HCT116 (cell line): ENCODE data around the gene CCM2. TPM values are rescaled to one million over a fixed set of nuclear protein-coding genes. Genes with fewer than 3 reads are reported as not detected.

Source experiments
- ATAC-seq: fragments of 200-7000 bp; cut with Tn5 transposase; 2 replicates; pipeline ENCODE4 v1.9.1; 2020; ENCODE audit warnings: mild to moderate bottlenecking, moderate library complexity
- BruUV-seq: library from RNA; stranded (reverse); fragments of 400-500 nt; replicated peaks from 2 replicates; lab custom pipeline; 2021; lab: Mats Ljungman, UMichigan
- CTCF ChIA-PET: fragments of 300-600 bp; sonication (Branson Sonifier 250); formaldehyde crosslinking; loops from one replicate; lab custom pipeline; 2021; ENCODE audit warnings: antibody characterized with exemption; lab: Charles Lee
- POLR2A ChIA-PET: fragments of 300-600, 350-600 bp; sonication (Branson Sonifier 250); formaldehyde crosslinking; loops from one replicate; lab custom pipeline; 2021; ENCODE audit warnings: antibody characterized with exemption; lab: Charles Lee
- RAD21 ChIA-PET, 2 experiments: fragments of 300-600 bp; sonication (Branson Sonifier 250); formaldehyde crosslinking; loops; one replicate each; lab custom pipeline; 2023; ENCODE audit warnings: low total read pairs in 2 of 2; ENCODE audit not compliant: uncharacterized antibody in 2 of 2, unreplicated experiment in 2 of 2, low non-redundant PET in 1 of 2; lab: Charles Lee
- DNase-seq: peaks from one replicate; pipeline ENCODE4 v3.0.0-alpha.2; 2010; ENCODE audit warnings: low read depth, low spot score
- H2AFZ ChIP-seq: fragments of 200-600 bp; shearing (Covaris generic), sonication (generic); 2 replicates; pipeline ENCODE4 v1.6.1; 2017; ENCODE audit warnings: low read depth, mixed run types, mixed read lengths, antibody characterized with exemption, low read length; ENCODE audit not compliant: poor library complexity, severe bottlenecking
- H3K27ac ChIP-seq: 2 replicates; pipeline ENCODE4 v1.5.1; 2012; ENCODE audit warnings: low read depth, low read length
- H3K27me3 ChIP-seq: fragments of 200-600 bp; sonication (generic); 2 replicates; pipeline ENCODE4 v1.6.1; 2016; ENCODE audit warnings: mixed run types, low read length, mixed read lengths; ENCODE audit not compliant: insufficient read depth
- H3K36me3 ChIP-seq, 2 experiments: fragments of 200-500 bp in 1 of 2; fragments of 200-600 bp in 1 of 2; sonication (Bioruptor generic) in 1 of 2; sonication (generic) in 1 of 2; 2 replicates each; pipeline versions ENCODE4 v1.5.1 to v1.6.1; 2014 to 2016; ENCODE audit warnings: low read length in 2 of 2, inconsistent platforms in 1 of 2, mixed read lengths in 1 of 2, mixed run types in 1 of 2; ENCODE audit not compliant: insufficient read depth in 2 of 2, control insufficient read depth in 1 of 2
- H3K4me1 ChIP-seq, 2 experiments: fragments of 200-600 bp in 1 of 2; sonication (generic) in 1 of 2; 2 replicates each; pipeline versions ENCODE4 v1.5.1 to v1.6.1; 2012 to 2017; ENCODE audit warnings: low read length in 2 of 2, inconsistent platforms in 1 of 2, mild to moderate bottlenecking in 1 of 2, mixed read lengths in 1 of 2, mixed run types in 1 of 2, moderate library complexity in 1 of 2; ENCODE audit not compliant: insufficient read depth in 2 of 2, control insufficient read depth in 1 of 2
- H3K4me2 ChIP-seq: fragments of 200-600 bp; sonication (generic); 2 replicates; pipeline ENCODE4 v1.6.1; 2017; ENCODE audit warnings: mixed run types, low read length, mixed read lengths
- H3K4me3 ChIP-seq, 2 experiments: fragments of 200-600 bp in 1 of 2; sonication (generic) in 1 of 2; replicated peaks in 1 of 2; 2 replicates each; pipeline ENCODE4 v1.5.1; 2011 to 2016; ENCODE audit warnings: low read length in 2 of 2, control low read depth in 1 of 2, low read depth in 1 of 2, mild to moderate bottlenecking in 1 of 2, mixed read lengths in 1 of 2, mixed run types in 1 of 2
- H3K79me2 ChIP-seq: fragments of 200-600 bp; sonication (generic); 2 replicates; pipeline ENCODE4 v1.6.1; 2017; ENCODE audit warnings: mild to moderate bottlenecking, mixed run types, low read length, moderate library complexity, mixed read lengths; ENCODE audit not compliant: insufficient read depth
- H3K9ac ChIP-seq: fragments of 200-600 bp; sonication (generic); 2 replicates; pipeline ENCODE4 v1.6.1; 2016; ENCODE audit warnings: low read length, mixed read lengths
- H3K9me2 ChIP-seq: fragments of 200-600 bp; sonication (generic), shearing (Covaris generic); 2 replicates; pipeline ENCODE4 v1.6.1; 2017; ENCODE audit warnings: mixed run types, mild to moderate bottlenecking, moderate library complexity; ENCODE audit not compliant: insufficient read depth
- H3K9me3 ChIP-seq, 2 experiments: fragments of 200-500 bp in 1 of 2; fragments of 200-600 bp in 1 of 2; sonication (Bioruptor generic) in 1 of 2; sonication (generic) in 1 of 2; 2 replicates each; pipeline ENCODE4 v1.6.1; 2014 to 2017; ENCODE audit warnings: low read length in 2 of 2, mixed read lengths in 2 of 2, inconsistent platforms in 1 of 2, low read depth in 1 of 2, mild to moderate bottlenecking in 1 of 2, mixed run types in 1 of 2, moderate library complexity in 1 of 2; ENCODE audit not compliant: control insufficient read depth in 1 of 2, insufficient read depth in 1 of 2
- H4K20me1 ChIP-seq: fragments of 200-600 bp; sonication (generic), shearing (Covaris generic); 2 replicates; pipeline ENCODE4 v1.6.1; 2017; ENCODE audit warnings: mixed run types, mild to moderate bottlenecking, moderate library complexity; ENCODE audit not compliant: insufficient read depth
- CBX3 ChIP-seq: IDR thresholded peaks from 2 replicates; pipeline ENCODE4 v1.6.1; 2012; ENCODE audit warnings: low read depth
- EGR1 ChIP-seq: IDR thresholded peaks from 2 replicates; pipeline ENCODE4 v1.6.1; 2012; ENCODE audit warnings: low read depth
- ELF1 ChIP-seq: IDR thresholded peaks from 2 replicates; pipeline ENCODE4 v1.6.1; 2012; ENCODE audit warnings: low read depth, borderline replicate concordance
- EZH2 ChIP-seq: fragments of 200-600 bp; sonication (generic); IDR thresholded peaks from 2 replicates; pipeline ENCODE4 v1.6.1; 2017; ENCODE audit warnings: antibody characterized with exemption, mixed run types
- JUND ChIP-seq: IDR thresholded peaks from 2 replicates; pipeline ENCODE4 v1.6.1; 2012
- POLR2A ChIP-seq: IDR thresholded peaks from 2 replicates; pipeline ENCODE4 v1.7.0; 2011; ENCODE audit warnings: borderline replicate concordance; ENCODE audit not compliant: insufficient read depth, insufficient read length; ENCODE audit errors: extremely low read depth
- POLR2AphosphoS5 ChIP-seq: IDR thresholded peaks from 2 replicates; pipeline ENCODE4 v1.6.1; 2011; ENCODE audit warnings: mild to moderate bottlenecking, low read depth, low read length, moderate library complexity
- RAD21 ChIP-seq: IDR thresholded peaks from 2 replicates; pipeline ENCODE4 v1.6.1; 2012; ENCODE audit warnings: low read depth, mild to moderate bottlenecking
- SP1 ChIP-seq: IDR thresholded peaks from 2 replicates; pipeline ENCODE4 v1.6.1; 2012; ENCODE audit warnings: low read depth
- SRF ChIP-seq: IDR thresholded peaks from 2 replicates; pipeline ENCODE4 v1.6.1; 2012; ENCODE audit warnings: low read depth
- TCF7L2 ChIP-seq: IDR thresholded peaks from 2 replicates; pipeline ENCODE4 v1.7.0; 2011; ENCODE audit warnings: borderline replicate concordance, inconsistent platforms; ENCODE audit not compliant: insufficient read depth, insufficient read length; ENCODE audit errors: extremely low read depth
- YY1 ChIP-seq: IDR thresholded peaks from 2 replicates; pipeline ENCODE4 v1.6.1; 2011; ENCODE audit warnings: low read length, low read depth, moderate library complexity, mild to moderate bottlenecking; ENCODE audit not compliant: insufficient replicate concordance; ENCODE audit errors: extremely low read depth
- ZNF274 ChIP-seq: fragments of 200-500 bp; sonication (Bioruptor generic); IDR thresholded peaks from 2 replicates; pipeline ENCODE4 v1.6.1; 2014; ENCODE audit warnings: mild to moderate bottlenecking, low read depth, low read length, inconsistent platforms
- intact Hi-C: fragments of 100-400 bp; cut with micrococcal nuclease; formaldehyde crosslinking; loops from 2 replicates; pipeline ENCODE4 v1.10.0; 2022
- total RNA-seq: library from RNA; stranded (reverse); gene quantifications from one replicate; pipeline ENCODE4 v1.2.1, GENCODE V29; 2021; ENCODE audit not compliant: unreplicated experiment
- TF ChIP-seq, protein P1 (sequence below): IDR thresholded peaks from 2 replicates; pipeline ENCODE4 v1.6.1; 2012; ENCODE audit warnings: low read depth
- TF ChIP-seq, protein P2 (sequence below): IDR thresholded peaks from 2 replicates; pipeline ENCODE4 v1.6.1; 2011; ENCODE audit warnings: mild to moderate bottlenecking, low read length, moderate library complexity; ENCODE audit not compliant: insufficient replicate concordance; ENCODE audit errors: extremely low read depth

Gene CCM2
- total RNA-seq, 1 experiment from 2014 or later, result 34.4 TPM

DNA sequence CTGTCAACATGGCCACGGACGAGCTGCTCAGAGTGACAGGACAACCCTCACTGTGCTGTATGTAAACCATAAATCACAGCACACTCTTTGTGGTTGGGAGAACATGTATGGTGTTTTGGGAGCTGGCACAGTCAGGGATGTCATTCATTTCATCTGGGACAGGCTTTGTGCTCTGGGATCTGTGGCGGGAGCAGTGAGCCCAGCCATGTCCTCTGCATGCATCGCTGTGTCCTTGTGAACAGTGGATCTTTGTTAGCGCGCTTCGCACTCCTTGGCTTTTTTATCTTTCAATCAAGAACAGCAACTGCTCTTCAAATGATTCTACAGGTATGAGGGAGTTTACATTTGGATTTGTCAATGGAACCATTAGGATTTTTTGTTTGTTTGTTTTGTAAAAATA lies 7.1 kb downstream of the CCM2 start:
- no peak overlapping the region for H2AFZ ChIP-seq
- no peak overlapping the region for H3K9ac ChIP-seq
- no peaks in the 10 kb centered on the region for H3K4me1 ChIP-seq
- ATAC-seq (no peak), DNase-seq (no peak)
- POLR2A ChIA-PET, result no interaction called here
- H3K9me3 ChIP-seq, result no peaks in the 10 kb centered on the region
- no peak overlapping the region for H3K4me2 ChIP-seq
- no TSS peak for BruUV-seq
- no peaks in the 10 kb centered on the region for H4K20me1 ChIP-seq
- CTCF ChIA-PET, result no interaction called here
- H3K27me3 ChIP-seq, result no peaks in the 10 kb centered on the region
- no peaks in the 10 kb centered on the region for H3K9me2 ChIP-seq
- RAD21 ChIA-PET, result no interaction called here
- intact Hi-C loops, result no loop called here
- TF ChIP-seq ZNF274 (no peak), CBX3 (no peak), EZH2 (no peak), TCF7L2 (no peak), RAD21 (no peak), SP1 (no peak), JUND (no peak), POLR2A (no peak), SRF (no peak), ELF1 (no peak)
- no peak overlapping the region for H3K27ac ChIP-seq
- H3K36me3 ChIP-seq, result no peaks in the 10 kb centered on the region
- peaks cover 16% of the 10 kb centered on the region for H3K79me2 ChIP-seq
- H3K4me3 ChIP-seq, result no peak overlapping the region

DNA sequence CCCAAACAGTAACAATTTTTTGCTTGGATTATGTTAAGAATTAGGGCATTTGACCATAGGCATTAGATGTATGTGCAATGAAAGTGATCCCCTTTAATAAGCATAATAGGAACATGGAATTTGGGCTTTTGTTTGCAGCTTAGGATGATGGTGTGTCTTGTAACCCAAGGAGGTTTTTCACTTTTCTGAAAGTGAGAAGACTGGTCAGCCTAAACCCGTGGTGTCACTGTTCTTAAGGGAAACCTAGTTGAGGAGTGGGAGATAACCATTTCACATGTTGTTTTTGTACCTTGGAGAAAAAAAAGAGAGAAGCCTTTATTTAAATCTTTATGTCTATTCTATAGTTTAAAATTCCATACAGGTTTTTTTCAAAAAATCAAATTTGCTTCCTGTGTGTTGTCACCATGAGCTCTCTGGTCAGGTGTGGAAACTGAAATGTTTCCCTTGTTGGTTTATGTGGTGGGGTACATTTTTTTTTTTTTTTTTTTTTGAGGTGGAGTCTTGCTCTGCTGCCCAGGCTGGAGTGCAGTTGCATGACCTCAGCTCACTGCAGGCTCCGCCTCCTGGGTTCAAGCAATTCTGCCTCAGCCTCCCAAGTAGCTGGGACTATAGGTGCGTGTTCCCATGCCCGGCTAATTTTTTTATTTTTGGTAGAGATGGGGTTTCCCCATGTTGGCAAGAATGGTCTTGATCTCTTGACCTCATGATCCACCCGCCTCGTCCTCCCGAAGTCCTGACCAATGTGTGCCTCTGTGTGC lies 7.7 kb downstream of the CCM2 start:
- H3K4me1 ChIP-seq, result no peaks in the 10 kb centered on the region
- H4K20me1 ChIP-seq, result no peaks in the 10 kb centered on the region
- H3K27me3 ChIP-seq, result no peaks in the 10 kb centered on the region
- no peaks in the 10 kb centered on the region for H3K36me3 ChIP-seq
- H3K4me3 ChIP-seq, result no peak overlapping the region
- POLR2A ChIA-PET, result no interaction called here
- CTCF ChIA-PET, result no interaction called here
- H3K27ac ChIP-seq, result no peak overlapping the region
- ATAC-seq, result no peak
- BruUV-seq, result no TSS peak
- intact Hi-C loops, result no loop called here
- no peak overlapping the region for H3K4me2 ChIP-seq
- H2AFZ ChIP-seq, result no peak overlapping the region
- DNase-seq, result no peak
- no peak overlapping the region for H3K9ac ChIP-seq
- H3K9me3 ChIP-seq, result no peaks in the 10 kb centered on the region
- RAD21 ChIA-PET, result no interaction called here
- H3K79me2 ChIP-seq, result peaks cover 9% of the 10 kb centered on the region
- H3K9me2 ChIP-seq, result no peaks in the 10 kb centered on the region
- TF ChIP-seq, protein P1, sequence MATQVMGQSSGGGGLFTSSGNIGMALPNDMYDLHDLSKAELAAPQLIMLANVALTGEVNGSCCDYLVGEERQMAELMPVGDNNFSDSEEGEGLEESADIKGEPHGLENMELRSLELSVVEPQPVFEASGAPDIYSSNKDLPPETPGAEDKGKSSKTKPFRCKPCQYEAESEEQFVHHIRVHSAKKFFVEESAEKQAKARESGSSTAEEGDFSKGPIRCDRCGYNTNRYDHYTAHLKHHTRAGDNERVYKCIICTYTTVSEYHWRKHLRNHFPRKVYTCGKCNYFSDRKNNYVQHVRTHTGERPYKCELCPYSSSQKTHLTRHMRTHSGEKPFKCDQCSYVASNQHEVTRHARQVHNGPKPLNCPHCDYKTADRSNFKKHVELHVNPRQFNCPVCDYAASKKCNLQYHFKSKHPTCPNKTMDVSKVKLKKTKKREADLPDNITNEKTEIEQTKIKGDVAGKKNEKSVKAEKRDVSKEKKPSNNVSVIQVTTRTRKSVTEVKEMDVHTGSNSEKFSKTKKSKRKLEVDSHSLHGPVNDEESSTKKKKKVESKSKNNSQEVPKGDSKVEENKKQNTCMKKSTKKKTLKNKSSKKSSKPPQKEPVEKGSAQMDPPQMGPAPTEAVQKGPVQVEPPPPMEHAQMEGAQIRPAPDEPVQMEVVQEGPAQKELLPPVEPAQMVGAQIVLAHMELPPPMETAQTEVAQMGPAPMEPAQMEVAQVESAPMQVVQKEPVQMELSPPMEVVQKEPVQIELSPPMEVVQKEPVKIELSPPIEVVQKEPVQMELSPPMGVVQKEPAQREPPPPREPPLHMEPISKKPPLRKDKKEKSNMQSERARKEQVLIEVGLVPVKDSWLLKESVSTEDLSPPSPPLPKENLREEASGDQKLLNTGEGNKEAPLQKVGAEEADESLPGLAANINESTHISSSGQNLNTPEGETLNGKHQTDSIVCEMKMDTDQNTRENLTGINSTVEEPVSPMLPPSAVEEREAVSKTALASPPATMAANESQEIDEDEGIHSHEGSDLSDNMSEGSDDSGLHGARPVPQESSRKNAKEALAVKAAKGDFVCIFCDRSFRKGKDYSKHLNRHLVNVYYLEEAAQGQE, result no peak
- TF ChIP-seq EGR1 (no peak), TCF7L2 (no peak), POLR2AphosphoS5 (no peak), JUND (no peak), SP1 (no peak), YY1 (no peak), RAD21 (no peak), ZNF274 (no peak)
- TF ChIP-seq, protein P2, sequence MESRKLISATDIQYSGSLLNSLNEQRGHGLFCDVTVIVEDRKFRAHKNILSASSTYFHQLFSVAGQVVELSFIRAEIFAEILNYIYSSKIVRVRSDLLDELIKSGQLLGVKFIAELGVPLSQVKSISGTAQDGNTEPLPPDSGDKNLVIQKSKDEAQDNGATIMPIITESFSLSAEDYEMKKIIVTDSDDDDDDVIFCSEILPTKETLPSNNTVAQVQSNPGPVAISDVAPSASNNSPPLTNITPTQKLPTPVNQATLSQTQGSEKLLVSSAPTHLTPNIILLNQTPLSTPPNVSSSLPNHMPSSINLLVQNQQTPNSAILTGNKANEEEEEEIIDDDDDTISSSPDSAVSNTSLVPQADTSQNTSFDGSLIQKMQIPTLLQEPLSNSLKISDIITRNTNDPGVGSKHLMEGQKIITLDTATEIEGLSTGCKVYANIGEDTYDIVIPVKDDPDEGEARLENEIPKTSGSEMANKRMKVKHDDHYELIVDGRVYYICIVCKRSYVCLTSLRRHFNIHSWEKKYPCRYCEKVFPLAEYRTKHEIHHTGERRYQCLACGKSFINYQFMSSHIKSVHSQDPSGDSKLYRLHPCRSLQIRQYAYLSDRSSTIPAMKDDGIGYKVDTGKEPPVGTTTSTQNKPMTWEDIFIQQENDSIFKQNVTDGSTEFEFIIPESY, result no peak
